TTC549 (cell line): ENCODE data around the gene FANCE.

Experiments
- FAIRE-seq: peaks from 2 replicates; lab custom pipeline; 2012; peaks lifted over from hg19 to GRCh38; lab: Jason Lieb, UNC

The FANCE gene, protein sequence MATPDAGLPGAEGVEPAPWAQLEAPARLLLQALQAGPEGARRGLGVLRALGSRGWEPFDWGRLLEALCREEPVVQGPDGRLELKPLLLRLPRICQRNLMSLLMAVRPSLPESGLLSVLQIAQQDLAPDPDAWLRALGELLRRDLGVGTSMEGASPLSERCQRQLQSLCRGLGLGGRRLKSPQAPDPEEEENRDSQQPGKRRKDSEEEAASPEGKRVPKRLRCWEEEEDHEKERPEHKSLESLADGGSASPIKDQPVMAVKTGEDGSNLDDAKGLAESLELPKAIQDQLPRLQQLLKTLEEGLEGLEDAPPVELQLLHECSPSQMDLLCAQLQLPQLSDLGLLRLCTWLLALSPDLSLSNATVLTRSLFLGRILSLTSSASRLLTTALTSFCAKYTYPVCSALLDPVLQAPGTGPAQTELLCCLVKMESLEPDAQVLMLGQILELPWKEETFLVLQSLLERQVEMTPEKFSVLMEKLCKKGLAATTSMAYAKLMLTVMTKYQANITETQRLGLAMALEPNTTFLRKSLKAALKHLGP

DNA sequence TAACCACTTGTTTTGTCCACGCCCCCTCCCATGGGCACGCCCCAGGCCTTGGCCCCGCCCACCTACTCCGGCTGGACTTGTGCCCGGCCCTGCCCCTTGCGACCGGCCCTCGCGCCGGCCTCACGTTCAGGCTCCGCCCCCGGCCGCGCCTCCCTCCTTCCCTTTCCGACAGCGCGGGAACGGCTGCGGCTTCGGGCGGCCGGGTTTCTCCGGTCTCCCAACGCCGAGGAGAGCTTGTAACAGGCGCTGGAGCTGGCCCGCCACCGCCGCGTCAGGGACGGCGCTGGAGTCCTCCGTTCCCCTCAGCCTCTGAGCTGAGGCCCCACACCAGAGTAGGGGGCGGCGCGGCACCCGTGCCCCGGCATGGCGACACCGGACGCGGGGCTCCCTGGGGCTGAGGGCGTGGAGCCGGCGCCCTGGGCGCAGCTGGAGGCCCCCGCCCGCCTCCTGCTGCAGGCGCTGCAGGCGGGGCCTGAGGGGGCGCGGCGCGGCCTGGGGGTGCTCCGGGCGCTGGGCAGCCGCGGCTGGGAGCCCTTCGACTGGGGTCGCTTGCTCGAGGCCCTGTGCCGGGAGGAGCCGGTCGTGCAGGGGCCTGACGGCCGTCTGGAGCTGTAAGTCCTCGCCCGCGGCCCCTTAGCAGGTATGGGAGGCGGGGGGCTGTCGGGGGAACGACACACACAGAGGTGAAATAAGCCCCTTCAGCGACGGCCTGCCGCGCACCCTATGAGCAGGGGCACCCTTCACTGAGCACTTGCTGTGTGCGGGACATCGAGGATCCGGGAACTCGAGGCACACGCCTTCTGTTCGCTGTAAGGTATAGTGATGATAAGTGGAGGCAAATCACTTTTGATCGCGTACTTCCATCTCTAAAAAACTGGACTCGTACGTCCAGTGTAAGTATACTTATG is at the start of gene FANCE:
Gene FANCE, plus strand, starts transcription at position 156 of the 908 bp plus-strand sequence. Its CDS starts 208 bp downstream, at position 364.
- no peak for FAIRE-seq

DNA sequence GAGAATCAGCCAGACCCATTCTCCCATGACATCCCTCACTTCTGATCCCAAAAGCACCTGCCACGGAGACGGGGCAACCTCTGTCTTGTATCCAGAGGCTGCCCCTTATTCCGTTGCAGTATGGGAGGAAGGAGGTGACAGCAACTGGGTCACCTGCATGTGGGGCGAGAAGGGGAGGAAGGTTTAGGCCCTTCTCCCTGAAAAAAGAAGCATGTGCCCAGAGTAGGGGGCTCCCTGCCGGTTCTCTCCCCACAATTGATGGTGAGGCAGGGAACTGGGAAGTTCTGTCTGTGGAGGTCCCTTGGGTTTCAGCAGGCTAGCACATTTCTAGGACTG is 49.3 kb upstream of the FANCE start:
- no peak for FAIRE-seq

DNA sequence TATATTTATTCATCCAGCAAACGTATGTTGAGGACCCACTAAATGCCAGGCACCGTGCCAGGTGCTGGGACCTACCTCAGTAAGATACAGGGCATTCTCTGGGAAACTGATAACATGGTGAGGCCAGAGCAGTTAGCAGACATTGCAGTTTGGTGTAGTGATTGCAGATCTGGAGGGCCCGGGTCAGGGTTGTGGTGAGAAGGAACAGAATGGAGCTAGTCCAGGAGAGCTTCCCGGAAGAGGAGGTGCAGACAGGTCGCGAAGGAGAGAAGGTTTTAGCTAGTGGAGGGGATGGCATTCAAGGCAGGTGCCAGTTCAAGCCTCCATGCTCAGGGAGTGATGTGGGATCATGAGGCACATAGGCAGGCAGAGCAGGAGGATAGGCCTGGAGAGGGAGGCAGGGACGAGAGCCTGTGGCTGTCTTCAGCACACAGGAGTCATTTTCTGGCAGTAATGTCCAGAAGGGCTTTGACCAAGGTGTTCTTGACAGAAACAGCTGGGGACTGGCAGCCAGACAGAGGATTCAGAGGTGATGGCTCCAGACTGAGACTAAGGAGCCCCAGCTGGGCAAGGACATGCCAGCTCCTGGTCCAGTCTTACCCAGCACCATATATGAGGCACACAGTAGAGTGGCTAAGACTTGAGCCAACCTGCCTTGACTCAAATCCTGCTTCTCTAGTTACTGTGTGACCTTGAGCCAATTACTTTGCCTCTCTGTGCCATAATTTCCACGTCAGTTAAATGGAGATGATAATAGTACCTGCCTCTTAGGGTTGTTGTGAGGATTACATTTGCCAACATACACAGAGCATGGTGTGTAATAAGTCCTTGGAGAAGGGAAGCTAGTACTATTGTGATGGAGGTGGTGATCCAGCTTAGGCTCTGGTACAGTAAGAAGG is 48.3 kb upstream of the FANCE start:
- no peak for FAIRE-seq

DNA sequence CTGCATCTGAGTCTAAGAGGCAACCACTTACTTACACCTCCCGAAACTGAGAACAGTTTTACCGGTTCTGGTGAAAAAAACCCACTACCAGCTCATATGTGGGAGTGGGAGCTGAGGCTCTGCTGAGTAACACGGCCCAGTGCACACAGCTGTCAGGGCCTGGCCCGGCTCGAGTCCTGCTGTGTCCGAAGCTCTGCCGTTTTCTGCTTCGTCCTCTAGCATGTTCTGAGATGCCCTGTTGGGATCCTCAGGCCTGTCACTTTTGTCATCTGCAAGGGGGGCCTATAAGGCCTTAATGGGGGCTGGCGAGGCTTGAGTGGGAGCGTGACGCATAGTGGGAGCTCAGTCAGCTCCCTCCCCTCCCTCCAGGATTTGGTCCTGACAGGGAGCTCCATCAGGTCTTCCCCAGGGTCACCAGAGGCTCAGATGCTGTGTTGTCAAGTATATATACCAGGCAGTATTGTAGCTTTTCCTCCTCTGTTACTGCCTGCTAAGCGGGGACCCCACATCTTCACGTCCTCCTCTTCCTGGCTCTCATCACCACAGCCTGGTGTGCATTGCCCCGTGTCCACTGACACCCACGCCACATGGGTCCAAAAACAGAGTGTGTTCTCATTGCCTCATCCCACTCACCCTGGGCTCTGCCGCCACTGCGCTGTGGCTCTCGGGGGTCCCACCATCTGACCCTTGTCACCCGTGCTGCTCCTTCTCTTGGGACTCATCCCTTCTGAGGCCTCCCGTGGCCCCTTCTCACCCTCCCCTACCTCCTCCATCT is 45.2 kb upstream of the FANCE start:
- FAIRE-seq = no peak

DNA sequence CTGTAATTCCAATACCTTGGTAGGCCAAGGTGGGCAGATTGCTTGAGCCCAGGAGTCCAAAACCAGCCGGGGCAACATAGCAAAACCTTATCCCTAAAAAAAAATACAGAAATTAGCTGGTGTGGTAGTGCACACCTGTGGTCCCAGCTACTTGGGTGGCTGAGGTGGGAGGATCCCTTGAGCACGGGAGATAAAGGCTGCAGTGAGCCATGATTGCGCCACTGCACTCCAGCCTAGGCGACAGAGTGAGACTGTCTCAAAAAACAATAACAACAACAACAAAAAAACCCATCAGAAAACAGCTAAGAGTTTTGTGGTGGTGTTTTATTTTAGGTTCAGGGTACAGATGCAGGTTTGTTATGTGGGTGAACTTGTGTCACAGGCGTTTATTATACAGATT is 42.9 kb upstream of the FANCE start:
- FAIRE-seq = no peak

DNA sequence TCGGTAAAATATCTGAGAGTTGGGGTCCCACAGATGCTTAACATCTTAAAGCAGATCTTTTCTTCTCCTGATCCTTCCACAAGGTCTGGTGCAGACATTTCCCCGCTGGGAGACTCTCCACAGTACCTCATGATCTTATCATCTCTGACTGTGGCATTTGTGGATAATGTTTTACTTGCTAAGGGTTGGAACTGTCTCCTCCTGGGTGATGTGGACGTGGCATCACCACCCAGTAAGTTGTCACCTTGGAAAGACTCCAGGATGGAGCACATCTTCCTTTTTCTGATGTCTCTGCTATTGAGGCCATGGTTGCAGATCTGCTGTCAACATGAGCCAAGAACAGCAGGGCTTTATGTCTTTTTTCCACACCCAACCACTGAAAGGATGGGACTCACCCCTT is 42.0 kb upstream of the FANCE start:
- no peak for FAIRE-seq

DNA sequence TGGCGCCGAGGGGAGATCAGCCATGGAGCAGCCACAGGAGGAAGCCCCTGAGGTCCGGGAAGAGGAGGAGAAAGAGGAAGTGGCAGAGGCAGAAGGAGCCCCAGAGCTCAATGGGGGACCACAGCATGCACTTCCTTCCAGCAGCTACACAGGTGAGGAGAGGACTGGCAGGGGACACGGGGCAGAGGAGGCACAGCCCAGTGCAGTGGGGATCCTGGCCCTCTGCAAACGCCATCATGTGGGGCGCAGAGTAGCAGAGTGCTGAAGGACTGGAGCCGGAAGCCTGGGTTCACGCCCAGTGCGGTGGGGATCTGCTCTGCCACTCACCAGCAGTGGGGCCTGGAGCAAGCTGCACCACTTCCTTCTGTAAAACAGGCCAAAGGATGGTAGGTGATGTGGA is 41.1 kb upstream of the FANCE start:
- no peak for FAIRE-seq

DNA sequence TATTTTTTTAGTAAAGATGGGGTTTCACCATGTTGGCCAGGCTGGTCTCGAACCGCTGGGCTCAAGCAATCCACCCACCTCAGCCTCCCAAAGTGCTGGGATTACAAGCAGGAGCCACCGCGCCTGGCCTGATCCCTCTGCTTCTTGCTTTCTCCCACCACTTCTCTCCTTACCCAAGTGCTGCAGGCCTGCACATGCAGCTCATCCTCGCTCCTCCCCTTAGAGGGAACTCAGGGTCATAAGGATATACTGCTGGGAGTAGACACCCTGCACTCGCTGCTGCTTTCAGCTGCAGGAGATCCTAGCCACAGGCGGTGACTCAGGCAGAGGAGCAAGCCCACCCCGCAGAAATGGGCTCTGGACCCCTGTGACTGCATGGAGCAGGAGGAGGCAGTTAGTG is 40.0 kb upstream of the FANCE start:
- FAIRE-seq = no peak

DNA sequence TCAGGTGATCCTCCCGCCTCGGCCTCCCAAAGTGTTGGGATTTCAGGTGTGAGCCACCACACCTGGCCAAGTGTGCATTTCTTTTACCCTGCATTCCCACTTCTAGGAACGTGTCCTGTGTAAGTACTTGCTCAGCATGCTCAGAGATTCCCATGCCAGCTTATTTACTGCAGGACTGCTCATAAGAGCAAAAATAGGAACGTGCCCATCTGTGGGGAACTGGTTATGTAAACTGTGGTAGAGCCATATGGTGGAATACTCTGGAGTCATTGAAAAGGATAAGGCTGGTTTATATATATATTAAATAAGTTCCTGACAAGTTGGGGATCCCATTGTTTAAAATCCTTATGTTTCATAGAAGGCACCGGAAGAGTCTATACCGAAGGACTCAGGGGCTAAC is 38.2 kb upstream of the FANCE start:
- no peak for FAIRE-seq

DNA sequence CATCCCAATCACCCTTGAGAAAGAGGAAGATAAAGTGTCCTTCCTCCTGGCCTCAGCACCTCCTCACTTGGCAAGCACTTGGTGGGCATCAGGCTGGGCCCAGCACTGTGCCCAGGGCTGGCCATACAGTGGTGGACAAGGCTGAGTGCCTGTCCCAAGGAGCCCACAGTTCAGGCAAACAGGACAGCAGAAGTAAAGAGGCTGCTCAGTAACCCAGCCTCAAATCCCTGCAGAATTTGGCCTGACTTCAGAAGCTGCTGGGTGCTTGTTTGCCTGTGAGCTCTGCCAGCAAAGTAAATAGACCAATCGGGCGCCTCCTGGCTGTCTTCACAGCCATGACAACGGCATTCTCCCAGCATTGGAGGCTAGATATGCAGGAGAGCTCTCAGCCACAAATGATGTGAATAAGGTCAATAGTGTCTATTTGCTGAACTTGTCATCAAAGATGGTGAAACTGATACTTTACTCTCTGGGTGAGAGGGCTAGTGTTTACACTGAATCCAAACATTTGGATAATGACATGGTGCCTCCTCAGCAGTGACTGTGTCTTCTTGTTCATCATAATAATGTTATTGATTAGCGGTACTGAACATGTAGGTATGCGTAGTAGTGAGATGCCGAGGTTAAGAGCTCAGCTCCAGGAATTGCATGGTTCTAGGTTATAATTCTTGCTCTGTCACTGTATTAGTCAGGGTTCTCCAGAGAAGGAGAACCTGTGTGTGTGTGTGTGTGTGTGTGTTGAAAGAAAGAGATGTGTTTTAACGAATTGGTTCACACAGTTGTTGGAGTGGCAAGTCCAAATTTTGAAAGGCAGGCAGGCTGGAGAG is 36.9 kb upstream of the FANCE start:
- no peak for FAIRE-seq

DNA sequence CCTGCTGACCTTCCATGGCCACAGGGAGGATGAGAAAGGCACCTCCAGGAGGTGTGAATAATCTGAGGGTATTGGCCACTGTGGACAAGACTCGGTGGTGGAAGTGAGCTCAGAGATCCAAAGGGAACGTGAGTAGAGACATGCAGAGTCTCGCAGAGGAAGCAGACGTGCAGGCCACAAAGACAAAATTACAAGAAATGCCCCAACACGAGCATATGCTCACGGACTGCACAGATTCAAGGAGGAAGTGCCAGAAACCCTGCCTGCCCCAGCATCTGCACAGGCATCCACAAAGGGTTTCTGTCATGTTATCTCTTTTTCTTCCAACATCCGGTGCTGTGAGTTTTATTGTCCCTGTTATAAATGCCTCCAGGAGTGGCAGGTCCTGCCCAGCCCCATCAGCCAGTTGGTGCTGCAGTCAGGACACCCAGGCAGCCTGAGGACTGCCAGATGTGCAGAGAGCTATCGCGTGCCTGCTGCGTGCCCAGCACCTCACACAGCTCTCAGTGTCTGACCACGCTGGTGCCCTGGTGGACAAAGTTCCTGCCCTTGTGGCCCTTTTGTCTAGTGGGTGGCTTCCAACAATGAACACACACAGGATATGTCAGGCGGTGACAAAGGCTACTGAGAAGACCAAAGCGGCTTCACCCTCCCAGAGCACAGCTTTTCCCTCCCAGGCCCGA is 34.0 kb upstream of the FANCE start:
- FAIRE-seq = no peak

DNA sequence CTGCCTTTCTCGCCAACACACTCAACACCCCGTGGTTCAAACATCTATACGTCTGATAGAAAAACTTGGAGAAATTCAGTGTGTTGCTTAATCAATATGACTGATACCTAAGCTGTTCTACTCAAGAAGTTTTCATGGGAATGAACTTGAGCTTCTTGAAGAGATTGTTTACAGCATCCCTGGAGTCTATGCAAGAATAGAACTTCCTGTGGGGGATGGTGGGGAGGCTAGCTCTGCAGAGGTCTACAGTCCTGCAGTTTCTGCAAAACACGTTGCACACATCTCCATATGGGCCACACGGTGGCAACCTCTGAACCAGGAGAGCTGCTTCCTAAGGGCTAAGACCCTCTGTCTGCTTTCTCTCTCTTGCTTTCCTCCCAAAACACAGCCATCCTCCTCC is 32.7 kb upstream of the FANCE start:
- FAIRE-seq = no peak

DNA sequence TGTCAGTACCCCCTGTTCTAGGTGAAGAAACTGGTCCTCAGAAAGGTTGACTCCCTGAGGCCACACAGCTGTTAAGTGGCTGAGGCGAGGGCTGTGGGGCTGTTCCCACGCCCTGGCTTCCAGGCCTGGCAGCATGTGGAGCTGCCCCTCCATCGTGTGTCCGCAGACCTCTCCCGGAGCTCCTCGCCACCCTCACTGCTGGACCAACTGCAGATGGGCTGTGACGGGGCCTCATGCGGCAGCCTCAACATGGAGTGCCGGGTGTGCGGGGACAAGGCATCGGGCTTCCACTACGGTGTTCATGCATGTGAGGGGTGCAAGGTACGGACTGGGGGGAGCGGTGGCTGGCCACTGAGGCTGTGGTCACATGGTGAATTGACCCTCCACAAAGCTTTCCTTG is 32.2 kb upstream of the FANCE start:
- FAIRE-seq = no peak

DNA sequence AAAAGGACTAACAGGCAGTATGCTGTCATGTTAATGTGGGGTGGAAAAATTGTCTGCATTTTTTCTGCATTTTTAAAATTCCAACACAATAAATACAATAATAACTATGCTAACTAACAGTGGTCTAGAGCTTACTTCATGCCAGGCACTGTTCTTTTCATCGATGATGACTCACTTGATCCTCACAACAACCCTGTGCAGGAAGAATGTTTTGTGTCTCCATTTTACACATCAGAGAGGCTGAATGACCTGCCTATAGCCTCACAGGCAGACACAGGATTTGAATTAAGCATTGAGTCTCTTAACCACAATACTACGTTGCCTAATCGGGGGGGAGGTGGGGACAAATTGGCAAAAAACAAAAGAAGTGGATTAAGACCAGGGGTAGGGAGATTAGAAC is 26.9 kb upstream of the FANCE start:
- FAIRE-seq = no peak

DNA sequence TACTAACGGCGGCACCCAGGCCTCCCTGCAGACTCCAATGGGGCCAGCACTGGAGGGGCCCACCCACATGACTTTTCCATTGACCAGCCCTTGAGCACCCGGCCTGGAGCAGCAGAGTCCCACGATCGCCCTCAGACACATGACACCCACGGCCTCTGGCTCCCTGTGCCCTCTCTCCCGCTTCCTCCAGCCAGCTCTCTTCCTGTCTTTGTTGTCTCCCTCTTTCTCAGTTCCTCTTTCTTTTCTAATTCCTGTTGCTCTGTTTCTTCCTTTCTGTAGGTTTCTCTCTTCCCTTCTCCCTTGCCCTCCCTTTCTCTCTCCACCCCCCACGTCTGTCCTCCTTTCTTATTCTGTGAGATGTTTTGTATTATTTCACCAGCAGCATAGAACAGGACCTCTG is 26.1 kb upstream of the FANCE start:
- FAIRE-seq = no peak

DNA sequence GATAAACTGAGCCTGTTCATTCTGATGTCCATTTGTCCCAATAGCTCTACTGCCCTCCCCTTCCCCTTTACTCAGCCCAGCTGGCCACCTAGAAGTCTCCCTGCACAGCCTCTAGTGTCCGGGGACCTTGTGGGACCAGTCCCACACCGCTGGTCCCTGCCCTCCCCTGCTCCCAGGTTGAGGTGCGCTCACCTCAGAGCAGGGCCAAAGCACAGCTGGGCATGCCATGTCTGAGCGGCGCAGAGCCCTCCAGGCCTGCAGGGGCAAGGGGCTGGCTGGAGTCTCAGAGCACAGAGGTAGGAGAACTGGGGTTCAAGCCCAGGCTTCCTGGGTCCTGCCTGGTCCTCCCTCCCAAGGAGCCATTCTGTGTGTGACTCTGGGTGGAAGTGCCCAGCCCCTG is 24.7 kb upstream of the FANCE start:
- no peak for FAIRE-seq

DNA sequence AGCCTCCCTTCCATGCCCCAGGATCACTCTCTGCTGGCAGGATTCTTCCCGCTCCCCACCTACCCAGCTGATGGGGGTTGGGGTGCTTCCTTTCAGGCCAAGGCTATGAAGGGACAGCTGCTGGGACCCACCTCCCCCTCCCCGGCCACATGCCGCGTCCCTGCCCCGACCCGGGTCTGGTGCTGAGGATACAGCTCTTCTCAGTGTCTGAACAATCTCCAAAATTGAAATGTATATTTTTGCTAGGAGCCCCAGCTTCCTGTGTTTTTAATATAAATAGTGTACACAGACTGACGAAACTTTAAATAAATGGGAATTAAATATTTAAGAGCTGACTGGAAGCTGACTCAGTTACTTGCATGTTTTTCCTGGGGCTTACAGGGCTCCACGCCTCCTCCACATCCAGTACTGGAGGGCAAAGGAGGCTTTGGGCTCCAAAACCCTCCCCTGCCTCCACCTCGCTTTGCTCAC is 24.3 kb upstream of the FANCE start:
- FAIRE-seq = no peak

DNA sequence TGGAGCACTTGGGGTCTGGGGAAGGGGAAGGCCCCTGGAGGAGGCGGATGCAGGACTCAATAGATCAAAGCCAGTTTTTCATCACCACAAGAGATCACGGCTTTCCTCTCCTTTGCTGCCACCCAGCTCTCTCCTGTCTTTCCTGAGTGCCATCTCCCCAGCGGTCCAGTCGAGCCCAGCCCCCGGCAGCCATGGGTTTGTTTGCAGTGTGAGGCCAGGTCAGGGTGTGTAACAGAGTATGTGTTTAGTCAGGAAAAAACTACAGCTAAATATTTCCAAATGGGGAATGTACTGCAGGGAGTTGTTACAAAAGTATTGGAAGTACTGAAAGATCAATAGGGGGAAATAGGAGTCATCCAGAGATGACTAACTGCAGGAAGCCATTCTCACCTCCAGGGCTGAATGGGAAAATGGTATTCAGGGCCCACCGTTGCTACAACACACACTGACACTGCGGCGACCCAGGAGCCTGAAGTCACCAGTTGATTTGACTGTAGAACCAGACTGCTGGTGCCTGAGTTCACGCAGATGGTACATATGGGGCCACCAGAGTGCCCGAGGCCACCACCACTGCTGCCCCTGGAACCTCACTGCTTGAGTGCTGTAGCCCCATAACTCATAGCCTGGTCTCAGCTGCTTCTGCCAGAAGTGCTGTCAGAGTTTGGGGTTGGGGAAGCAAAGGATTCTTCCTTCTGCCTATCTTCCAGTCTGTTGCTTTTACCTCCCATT is 23.6 kb upstream of the FANCE start:
- FAIRE-seq = no peak

DNA sequence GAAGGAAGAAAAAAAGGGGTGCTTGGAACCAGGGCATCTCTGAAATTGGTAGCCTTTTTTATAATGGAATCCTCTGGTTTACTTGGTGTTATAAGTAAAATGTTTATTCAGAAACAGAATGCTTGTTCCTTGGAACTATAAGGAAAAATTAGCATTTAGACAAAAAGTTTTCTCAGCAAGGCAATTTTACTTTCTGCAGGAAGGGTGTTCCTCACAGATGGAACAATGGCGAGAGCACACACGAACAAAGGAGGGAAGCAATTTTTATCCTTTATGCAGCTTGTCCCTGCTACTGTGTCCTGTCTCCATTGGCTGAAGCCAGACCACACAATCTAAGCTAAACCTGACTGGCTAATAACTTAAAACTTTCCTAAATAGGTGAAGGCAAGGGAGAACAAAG is 22.7 kb upstream of the FANCE start:
- no peak for FAIRE-seq
